Gastroesophageal sphincter (tissue), 3 donors: ENCODE results near the gene LRRTM4.

Experiments
- POLR2A ChIP-seq, 2 donors: fragments of 450-650 bp; IDR thresholded peaks; one replicate each; pipeline ENCODE4 v1.6.1; 2017; ENCODE audit warnings: antibody characterized with exemption in 2 of 2, mild to moderate bottlenecking in 2 of 2, moderate library complexity in 1 of 2
- TF ChIP-seq, protein P1 (sequence below), 4 experiments: fragments of 200-600 bp in 2 of 4; fragments of 450-650 bp in 2 of 4; sonication (generic) in 1 of 4; IDR thresholded peaks; one replicate each; pipeline ENCODE4 v1.5.1; 2017 to 2019; ENCODE audit warnings: antibody characterized with exemption in 4 of 4, mild to moderate bottlenecking in 2 of 4, moderate library complexity in 2 of 4

DNA sequence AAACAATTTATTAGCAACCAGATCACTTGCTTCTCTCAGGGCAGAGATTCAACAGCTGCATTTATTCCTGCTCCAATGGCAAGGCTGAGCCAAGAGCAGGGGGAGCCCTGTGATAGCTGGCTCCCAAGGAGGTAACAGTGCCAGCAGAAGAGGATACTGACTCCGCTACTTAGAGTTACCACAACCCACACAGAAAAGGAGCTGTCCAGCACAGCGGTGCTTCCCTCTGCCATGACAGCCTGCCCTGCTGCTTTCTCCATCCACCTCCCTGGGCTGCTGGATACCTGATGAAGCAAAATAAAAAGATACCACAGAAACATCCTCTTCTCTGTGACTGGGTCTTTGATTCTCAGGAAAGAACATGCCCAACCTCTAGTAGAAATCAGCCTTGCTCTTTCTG is 467.2 kb downstream of the LRRTM4 start:
- TF ChIP-seq, protein P1, sequence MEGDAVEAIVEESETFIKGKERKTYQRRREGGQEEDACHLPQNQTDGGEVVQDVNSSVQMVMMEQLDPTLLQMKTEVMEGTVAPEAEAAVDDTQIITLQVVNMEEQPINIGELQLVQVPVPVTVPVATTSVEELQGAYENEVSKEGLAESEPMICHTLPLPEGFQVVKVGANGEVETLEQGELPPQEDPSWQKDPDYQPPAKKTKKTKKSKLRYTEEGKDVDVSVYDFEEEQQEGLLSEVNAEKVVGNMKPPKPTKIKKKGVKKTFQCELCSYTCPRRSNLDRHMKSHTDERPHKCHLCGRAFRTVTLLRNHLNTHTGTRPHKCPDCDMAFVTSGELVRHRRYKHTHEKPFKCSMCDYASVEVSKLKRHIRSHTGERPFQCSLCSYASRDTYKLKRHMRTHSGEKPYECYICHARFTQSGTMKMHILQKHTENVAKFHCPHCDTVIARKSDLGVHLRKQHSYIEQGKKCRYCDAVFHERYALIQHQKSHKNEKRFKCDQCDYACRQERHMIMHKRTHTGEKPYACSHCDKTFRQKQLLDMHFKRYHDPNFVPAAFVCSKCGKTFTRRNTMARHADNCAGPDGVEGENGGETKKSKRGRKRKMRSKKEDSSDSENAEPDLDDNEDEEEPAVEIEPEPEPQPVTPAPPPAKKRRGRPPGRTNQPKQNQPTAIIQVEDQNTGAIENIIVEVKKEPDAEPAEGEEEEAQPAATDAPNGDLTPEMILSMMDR (IDR thresholded peaks at IDR 0.05), result no peak
- no peak for TF ChIP-seq POLR2A (IDR thresholded peaks at IDR 0.05)
